H9 (cell line): Measurements from ENCODE around the gene TRHDE. TPM values are rescaled to one million over a fixed set of nuclear protein-coding genes. Genes with fewer than 3 reads are reported as not detected.

Source experiments
- DNase-seq: peaks from one replicate; pipeline ENCODE4 v3.0.0-alpha.2; 2017
- H2AFZ ChIP-seq: one replicate; pipeline ENCODE4 v1.6.1; 2013; ENCODE audit warnings: mild to moderate bottlenecking, low read length, control low read depth, moderate library complexity
- H2AK5ac ChIP-seq: 2 replicates; pipeline ENCODE4 v1.6.1; 2013; ENCODE audit warnings: low read length, control low read depth, mixed read lengths; ENCODE audit not compliant: insufficient read length
- H2BK120ac ChIP-seq: one replicate; pipeline ENCODE4 v1.6.1; 2013; ENCODE audit warnings: low read depth, mild to moderate bottlenecking, low read length, control low read depth, inconsistent platforms; ENCODE audit not compliant: poor library complexity, severe bottlenecking
- H2BK12ac ChIP-seq: 2 replicates; pipeline ENCODE4 v1.6.1; 2013; ENCODE audit warnings: low read length, control low read depth, mixed read lengths, low read depth; ENCODE audit not compliant: insufficient read length
- H2BK15ac ChIP-seq: 2 replicates; pipeline ENCODE4 v1.6.1; 2013; ENCODE audit warnings: low read depth, low read length, control low read depth
- H2BK20ac ChIP-seq: one replicate; pipeline ENCODE4 v1.6.1; 2013; ENCODE audit warnings: low read depth, mild to moderate bottlenecking, low read length, control low read depth, inconsistent platforms; ENCODE audit not compliant: poor library complexity, severe bottlenecking
- H2BK5ac ChIP-seq: 2 replicates; pipeline ENCODE4 v1.6.1; 2013; ENCODE audit warnings: low read length, control low read depth, mixed read lengths; ENCODE audit not compliant: insufficient read length
- H3K14ac ChIP-seq: 2 replicates; pipeline ENCODE4 v1.6.1; 2013; ENCODE audit warnings: low read length, control low read depth; ENCODE audit not compliant: insufficient read depth
- H3K18ac ChIP-seq: 2 replicates; pipeline ENCODE4 v1.6.1; 2013; ENCODE audit warnings: low read depth, mild to moderate bottlenecking, mixed read lengths, low read length, control low read depth; ENCODE audit not compliant: insufficient read length
- H3K23ac ChIP-seq: 2 replicates; pipeline ENCODE4 v1.6.1; 2013; ENCODE audit warnings: low read length, control low read depth, mixed read lengths, low read depth; ENCODE audit not compliant: insufficient read length
- H3K23me2 ChIP-seq: 2 replicates; pipeline ENCODE4 v1.6.1; 2013; ENCODE audit warnings: low read depth, mild to moderate bottlenecking, mixed read lengths, low read length, control low read depth; ENCODE audit not compliant: insufficient read length, poor library complexity, severe bottlenecking
- H3K27ac ChIP-seq: 2 replicates; pipeline ENCODE4 v1.5.1; 2013; ENCODE audit warnings: low read length, control low read depth, mixed read lengths, low read depth; ENCODE audit not compliant: insufficient read length
- H3K27me3 ChIP-seq: 2 replicates; pipeline ENCODE4 v1.6.1; 2013; ENCODE audit warnings: low read length, control low read depth, inconsistent platforms; ENCODE audit not compliant: insufficient read depth
- H3K4ac ChIP-seq: 2 replicates; pipeline ENCODE4 v1.6.1; 2013; ENCODE audit warnings: low read depth, mild to moderate bottlenecking, control low read depth, inconsistent platforms, low read length, moderate library complexity
- H3K4me1 ChIP-seq: 2 replicates; pipeline ENCODE4 v1.6.1; 2013; ENCODE audit warnings: low read length, control low read depth, inconsistent platforms; ENCODE audit not compliant: insufficient read depth
- H3K4me2 ChIP-seq: 2 replicates; pipeline ENCODE4 v1.6.1; 2013; ENCODE audit warnings: low read length, control low read depth, mixed read lengths; ENCODE audit not compliant: insufficient read length, insufficient read depth
- H3K56ac ChIP-seq: 2 replicates; pipeline ENCODE4 v1.6.1; 2013; ENCODE audit warnings: low read depth, mild to moderate bottlenecking, mixed read lengths, low read length, control low read depth; ENCODE audit not compliant: insufficient read length
- H3K79me1 ChIP-seq: 2 replicates; pipeline ENCODE4 v1.6.1; 2013; ENCODE audit warnings: low read depth, mild to moderate bottlenecking, moderate library complexity, low read length, control low read depth, inconsistent platforms; ENCODE audit not compliant: insufficient read depth, poor library complexity, severe bottlenecking
- H3K79me2 ChIP-seq: 2 replicates; pipeline ENCODE4 v1.6.1; 2013; ENCODE audit warnings: low read length, control low read depth, inconsistent platforms; ENCODE audit not compliant: insufficient read depth
- H3K9ac ChIP-seq: 2 replicates; pipeline ENCODE4 v1.6.1; 2013; ENCODE audit warnings: low read length, control low read depth, mixed read lengths; ENCODE audit not compliant: insufficient read length; ENCODE audit errors: extremely low read depth
- H3K9me3 ChIP-seq: one replicate; pipeline ENCODE4 v1.6.1; 2013; ENCODE audit warnings: low read depth, low read length, inconsistent platforms; ENCODE audit not compliant: control insufficient read depth
- H3T11ph ChIP-seq: one replicate; pipeline ENCODE4 v1.6.1; 2013; ENCODE audit warnings: mild to moderate bottlenecking, low read length, control low read depth, inconsistent platforms
- H4K20me1 ChIP-seq: one replicate; pipeline ENCODE4 v1.6.1; 2013; ENCODE audit not compliant: control insufficient read depth, insufficient read length, insufficient read depth
- H4K5ac ChIP-seq: 2 replicates; pipeline ENCODE4 v1.6.1; 2013; ENCODE audit warnings: low read depth, mild to moderate bottlenecking, mixed read lengths, low read length, control low read depth; ENCODE audit not compliant: insufficient read length
- H4K8ac ChIP-seq: replicated peaks from 2 replicates; pipeline ENCODE4 v1.6.1; 2013; ENCODE audit warnings: low read length, control low read depth, mixed read lengths, low read depth; ENCODE audit not compliant: insufficient read length
- H4K91ac ChIP-seq: 2 replicates; pipeline ENCODE4 v1.6.1; 2013; ENCODE audit warnings: low read depth, mild to moderate bottlenecking, moderate library complexity, mixed read lengths, low read length, control low read depth; ENCODE audit not compliant: insufficient read length
- H3K27ac Mint-ChIP-seq, 3 experiments: 2 replicates in 2 of 3; 3 replicates in 1 of 3; pipeline ENCODE4 v1.8.0; 2020 to 2021; ENCODE audit warnings: mixed read lengths in 3 of 3, mild to moderate bottlenecking in 1 of 3, moderate library complexity in 1 of 3
- H3K27me3 Mint-ChIP-seq: 2 replicates; pipeline ENCODE4 v1.8.0; 2021; ENCODE audit warnings: low read depth, mild to moderate bottlenecking, moderate library complexity, mixed read lengths
- H3K36me3 Mint-ChIP-seq, 3 experiments: 2 replicates in 2 of 3; 3 replicates in 1 of 3; pipeline ENCODE4 v1.8.0; 2020 to 2021; ENCODE audit warnings: low read depth in 3 of 3, mixed read lengths in 3 of 3; ENCODE audit not compliant: insufficient read depth in 1 of 3
- H3K4me1 Mint-ChIP-seq, 2 experiments: 2 replicates each; pipeline ENCODE4 v1.8.0; 2020; ENCODE audit warnings: mixed read lengths in 2 of 2
- H3K4me3 Mint-ChIP-seq, 2 experiments: 2 replicates in 1 of 2; 3 replicates in 1 of 2; pipeline ENCODE4 v1.8.0; 2020 to 2021; ENCODE audit warnings: mild to moderate bottlenecking in 2 of 2, mixed read lengths in 2 of 2, moderate library complexity in 1 of 2
- H3K9me3 Mint-ChIP-seq, 2 experiments: 2 replicates in 1 of 2; 3 replicates in 1 of 2; pipeline ENCODE4 v1.8.0; 2020; ENCODE audit warnings: mild to moderate bottlenecking in 2 of 2, mixed read lengths in 2 of 2, moderate library complexity in 1 of 2
- CTCF ChIP-seq: fragments of 200-600 bp; sonication (generic); conservative IDR thresholded peaks from 3 replicates; pipeline ENCODE4 v1.8.0; 2021; ENCODE audit warnings: antibody characterized with exemption, mild to moderate bottlenecking
- WGBS: extraction: QIAGEN DNeasy Blood & Tissue Kit; methylation state at CpG from one replicate; pipeline ENCODE4 v1.1.7; 2013; ENCODE audit warnings: missing lambda C conversion rate, low lambda C conversion rate, mixed read lengths; ENCODE audit not compliant: insufficient read length; ENCODE audit errors: extremely low coverage; 5-methylcytosine and 5-hydroxymethylcytosine counted together
- total RNA-seq: library from RNA; stranded (reverse); gene quantifications from 2 replicates; pipeline ENCODE4 v1.2.1, GENCODE V29; 2021

The TRHDE gene
- total RNA-seq, 1 experiment from 2014 or later: 1.0 TPM

- Histone ChIP-seq H3K79me2 (no peaks in the 10 kb centered on the region), H3K4me1 (no peaks in the 10 kb centered on the region), H3K79me1 (no peaks in the 10 kb centered on the region), H4K20me1 (no peaks in the 10 kb centered on the region), H3T11ph (no peak overlapping the region), H3K56ac (no peak overlapping the region), H3K27me3 (no peaks in the 10 kb centered on the region), H4K5ac (no peak overlapping the region), H2BK15ac (no peak overlapping the region), H3K9ac (no peak overlapping the region), H3K18ac (no peak overlapping the region), H3K23ac (no peak overlapping the region), H2BK5ac (no peak overlapping the region), H4K91ac (no peak overlapping the region), H3K4me2 (no peak overlapping the region), H2BK12ac (no peak overlapping the region), H2BK20ac (no peak overlapping the region), H3K14ac (no peak overlapping the region), H3K27ac (no peak overlapping the region), H3K4ac (no peak overlapping the region), H2AK5ac (no peak overlapping the region), H4K8ac (no peak overlapping the region), H2BK120ac (no peak overlapping the region), H2AFZ (no peak overlapping the region), H3K23me2 (no peaks in the 10 kb centered on the region), H3K9me3 (no peaks in the 10 kb centered on the region)
- no peak overlapping the region for H3K27ac Mint-ChIP-seq
- no peaks in the 10 kb centered on the region; a peak in 1 of 7 replicates for H3K36me3 Mint-ChIP-seq
- H3K4me3 Mint-ChIP-seq: no peak overlapping the region
- H3K9me3 Mint-ChIP-seq: no peaks in the 10 kb centered on the region; a peak in 2 of 5 replicates
- H3K27me3 Mint-ChIP-seq: no peaks in the 10 kb centered on the region
- no CpG with 5 or more reads among the region's 5 CpGs for WGBS
- no peak for TF ChIP-seq CTCF
- no peaks in the 10 kb centered on the region for H3K4me1 Mint-ChIP-seq
- DNase-seq: no peak
Measured at GRCh38 chr12:72499244-72499643, 227.1 kb downstream of the TRHDE start.
